Cardiac muscle cell (in vitro differentiated cells and primary cell): ENCODE data around the gene SGO1. TPM values are rescaled to one million over a fixed set of nuclear protein-coding genes. Genes with fewer than 3 reads are reported as not detected.
"Not testable (repeated sequence)": the region's sequence is repeated elsewhere in the genome, so short reads cannot be mapped to it uniquely, and the experiment has no call there.

Experiments
- DNase-seq, 2 donors: peaks; one replicate each; pipeline versions ENCODE4 v3.0.0 to v3.0.0-alpha.2; 2010 to 2017; ENCODE audit warnings: low read depth in 1 of 2, low spot score in 1 of 2
- H3K27ac ChIP-seq: fragments of 200-600 bp; sonication (generic); 2 replicates; pipeline ENCODE4 v1.5.1; 2016
- H3K27me3 ChIP-seq: fragments of 200-600 bp; sonication (generic); 2 replicates; pipeline ENCODE4 v1.6.0; 2016; ENCODE audit warnings: control low read depth
- H3K36me3 ChIP-seq: fragments of 200-600 bp; sonication (generic); 2 replicates; pipeline ENCODE4 v1.5.1; 2016; ENCODE audit warnings: control low read depth
- H3K4me1 ChIP-seq: fragments of 200-600 bp; sonication (generic); 2 replicates; pipeline ENCODE4 v1.8.1; 2017; ENCODE audit warnings: low read depth, mild to moderate bottlenecking, mixed run types
- H3K4me3 ChIP-seq: fragments of 200-600 bp; sonication (generic); 2 replicates; pipeline ENCODE4 v1.5.1; 2016; ENCODE audit warnings: mild to moderate bottlenecking
- H3K9me3 ChIP-seq: fragments of 200-600 bp; sonication (generic); 2 replicates; pipeline ENCODE4 v1.5.1; 2017; ENCODE audit warnings: low read depth, mild to moderate bottlenecking, control low read depth
- CTCF ChIP-seq: IDR thresholded peaks from 2 replicates; pipeline ENCODE4 v1.5.1; 2012; ENCODE audit warnings: low read depth, mild to moderate bottlenecking, low read length
- polyA plus RNA-seq: library from polyadenylated mRNA; unstranded; fragments of >200 nt; fragmentation: Nextera tagmentation; extraction: Ambion mirVana; gene quantifications from 2 replicates; pipeline ENCODE4 v1.2.1, GENCODE V29; 2016
- total RNA-seq: library from RNA; depleted of rRNA; stranded (reverse); fragments of >200 nt; gene quantifications from 2 replicates; pipeline ENCODE4 v1.2.3, GENCODE V29; 2016

SGO1 gene
- total and polyA plus RNA-seq, 2 experiments from 2014 or later, result 10.1 to 11.4 TPM

DNA sequence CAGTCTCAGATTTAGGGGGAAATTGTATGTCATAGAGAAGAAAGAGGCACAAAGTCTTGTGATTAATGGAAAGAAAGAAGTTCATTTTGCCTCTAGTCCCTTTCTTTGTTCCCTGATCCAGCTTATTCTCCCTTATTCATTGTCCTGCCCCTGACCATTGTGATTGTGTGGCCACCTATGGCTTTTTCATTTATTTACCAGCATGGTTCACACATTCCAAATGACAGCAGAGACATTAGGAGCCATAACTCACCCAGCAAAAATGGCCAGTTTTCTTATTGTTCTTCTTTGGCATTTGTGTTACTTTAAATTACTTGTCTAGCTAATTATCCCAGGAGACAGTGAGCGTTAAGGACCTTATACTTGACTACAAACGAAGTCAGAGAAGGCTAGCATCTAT, 36.3 kb upstream of the SGO1 start:
- DNase-seq, result no peak
- Histone ChIP-seq H3K36me3 (no peaks in the 10 kb centered on the region), H3K27ac (no peak overlapping the region), H3K9me3 (no peaks in the 10 kb centered on the region), H3K27me3 (no peaks in the 10 kb centered on the region), H3K4me1 (no peaks in the 10 kb centered on the region), H3K4me3 (no peak overlapping the region)
- TF ChIP-seq CTCF, result no peak

DNA sequence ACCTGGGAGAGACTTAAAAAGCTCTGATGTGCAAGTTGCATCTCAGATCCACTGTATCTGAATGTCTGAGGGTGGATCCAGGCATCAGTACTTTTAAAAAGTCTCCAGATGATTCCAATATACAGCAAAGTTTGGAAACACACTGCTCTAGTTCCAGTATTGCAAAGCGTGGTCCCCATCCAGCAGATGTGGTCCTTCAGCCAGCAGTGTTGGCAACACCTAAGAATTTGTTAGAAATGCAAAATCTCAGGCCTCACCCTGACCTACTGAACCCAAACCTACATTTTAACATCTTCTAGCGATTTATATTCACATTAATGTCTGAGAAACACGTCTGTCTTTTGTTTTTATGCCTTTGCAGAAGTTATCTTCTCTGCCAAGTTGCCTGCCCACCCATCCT, 32.2 kb upstream of the SGO1 start:
- Histone ChIP-seq H3K27ac (no peak overlapping the region), H3K4me1 (no peaks in the 10 kb centered on the region), H3K4me3 (no peak overlapping the region), H3K9me3 (no peaks in the 10 kb centered on the region), H3K27me3 (no peaks in the 10 kb centered on the region), H3K36me3 (no peaks in the 10 kb centered on the region)
- no peak for DNase-seq
- TF ChIP-seq CTCF, result no peak

DNA sequence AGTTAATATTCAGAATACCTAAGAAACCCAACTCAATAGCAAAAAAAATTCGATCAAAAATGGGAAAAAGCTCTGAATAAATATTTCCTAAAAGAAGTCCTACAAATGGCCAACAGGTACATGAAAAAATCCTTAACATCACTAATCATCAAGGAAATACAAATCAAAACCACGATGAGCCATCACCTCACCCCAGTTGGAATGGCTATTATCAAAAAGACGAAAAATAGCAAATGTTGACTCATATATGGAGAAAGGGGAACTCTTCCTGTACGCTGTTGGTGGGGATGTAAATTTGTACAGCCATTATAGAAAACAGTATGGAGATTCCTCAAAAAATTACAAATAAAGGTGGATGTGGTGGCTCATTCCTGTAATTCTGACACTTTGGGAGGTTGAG, 29.6 kb upstream of the SGO1 start:
- DNase-seq, result no peak
- Histone ChIP-seq H3K4me3 (no peak overlapping the region), H3K4me1 (no peaks in the 10 kb centered on the region), H3K27ac (no peak overlapping the region), H3K9me3 (no peaks in the 10 kb centered on the region), H3K27me3 (no peaks in the 10 kb centered on the region), H3K36me3 (no peaks in the 10 kb centered on the region)
- no peak for TF ChIP-seq CTCF

- H3K4me3 ChIP-seq, H3K36me3 ChIP-seq, H3K4me1 ChIP-seq, H3K27ac ChIP-seq, DNase-seq, H3K27me3 ChIP-seq, H3K9me3 ChIP-seq: not testable (repeated sequence)
Observed at GRCh38 chr3:20213491-20213890, 27.5 kb upstream of the SGO1 start.

GRCh38 chr3:20207945-20208344, 21.9 kb upstream of the SGO1 start:
- not testable (repeated sequence) for DNase-seq, H3K27me3 ChIP-seq, H3K4me3 ChIP-seq, H3K27ac ChIP-seq, H3K4me1 ChIP-seq, H3K9me3 ChIP-seq, H3K36me3 ChIP-seq

DNA sequence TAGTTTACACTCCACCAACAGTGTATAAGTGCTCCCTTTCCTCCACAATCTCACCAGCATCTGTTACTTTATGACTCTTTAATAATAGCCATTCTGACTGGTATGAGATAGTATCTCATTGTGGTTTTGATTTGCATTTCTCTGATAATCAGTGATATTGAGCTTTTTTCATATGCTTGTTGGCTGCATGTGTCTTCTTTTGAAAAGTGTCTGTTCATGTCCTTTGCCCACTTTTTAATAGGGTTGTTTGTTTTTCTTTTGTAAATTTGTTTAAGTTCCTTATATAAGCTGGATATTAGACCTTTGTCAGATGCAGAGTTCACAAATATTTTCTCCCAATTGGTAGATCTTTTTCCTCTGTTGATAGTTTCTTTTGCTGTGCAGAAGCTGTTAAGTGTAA, 19.9 kb upstream of the SGO1 start:
- not testable (repeated sequence) for H3K4me1 ChIP-seq

GRCh38 chr3:20201143-20201542, 15.1 kb upstream of the SGO1 start:
- Histone ChIP-seq H3K27me3 (no peaks in the 10 kb centered on the region), H3K4me1 (no peaks in the 10 kb centered on the region), H3K27ac (no peak overlapping the region), H3K4me3 (no peak overlapping the region), H3K36me3 (no peaks in the 10 kb centered on the region), H3K9me3 (no peaks in the 10 kb centered on the region)
- no peak for TF ChIP-seq CTCF
- no peak for DNase-seq

More for the DNA sequence above, 19.9 kb upstream of the SGO1 start:
- not testable (repeated sequence) for H3K4me3 ChIP-seq, DNase-seq, H3K9me3 ChIP-seq, H3K27me3 ChIP-seq, H3K36me3 ChIP-seq, H3K27ac ChIP-seq
